WERI-Rb-1 (cell line): Measurements from ENCODE around the gene KSR2.

ENCODE experiments used
- DNase-seq: peaks from one replicate; pipeline ENCODE4 v3.0.0-alpha.2; 2020
- H3K27ac ChIP-seq: fragments of 250-450 bp; sonication (Bioruptor Pico); 2 replicates; pipeline ENCODE4 v1.5.1; 2020; ENCODE audit warnings: mild to moderate bottlenecking, moderate library complexity
- H3K27me3 ChIP-seq: fragments of 250-450 bp; sonication (Bioruptor Pico); 2 replicates; pipeline ENCODE4 v1.5.1; 2021; ENCODE audit warnings: mild to moderate bottlenecking, low read depth, moderate library complexity; ENCODE audit not compliant: insufficient read depth, severe bottlenecking
- H3K36me3 ChIP-seq: fragments of 250-450 bp; sonication (Bioruptor Pico); 2 replicates; pipeline ENCODE4 v1.5.1; 2020; ENCODE audit warnings: mild to moderate bottlenecking, moderate library complexity
- H3K4me3 ChIP-seq: 2 replicates; pipeline ENCODE4 v1.5.1; 2011; ENCODE audit warnings: low read depth, mild to moderate bottlenecking, control low read depth, low read length
- H3K9me3 ChIP-seq: fragments of 250-450 bp; sonication (Bioruptor Pico); 2 replicates; pipeline ENCODE4 v1.5.1; 2021; ENCODE audit warnings: mild to moderate bottlenecking, moderate library complexity; ENCODE audit not compliant: severe bottlenecking
- TF ChIP-seq, protein P1 (sequence below): IDR thresholded peaks from 2 replicates; pipeline ENCODE4 v1.5.1; 2011; ENCODE audit warnings: low read depth, mild to moderate bottlenecking, control low read depth, inconsistent platforms, low read length

The KSR2 gene

DNA sequence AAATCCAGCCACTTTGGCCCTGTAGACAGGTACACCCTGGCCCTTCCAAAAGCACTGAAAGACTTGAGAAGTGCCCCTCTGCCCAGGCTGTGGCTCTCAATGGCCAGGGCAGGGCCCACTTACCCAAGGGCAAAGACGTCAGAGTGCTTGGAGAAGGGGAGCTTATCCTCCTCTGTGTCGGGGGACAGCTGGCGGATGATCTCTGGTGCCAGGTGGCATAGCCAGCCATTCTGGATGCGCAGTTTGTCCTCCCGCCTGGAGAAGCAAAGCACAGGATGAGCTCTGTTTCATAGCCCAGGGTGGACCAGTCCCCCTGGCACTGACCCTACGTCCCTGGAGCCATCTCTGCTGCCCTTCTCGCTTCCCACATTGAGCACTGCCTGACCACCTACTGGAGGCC lies 492.4 kb downstream of the KSR2 start:
- peaks cover 2% of the 10 kb centered on the region for H3K9me3 ChIP-seq
- no peak for DNase-seq
- H3K4me3 ChIP-seq: no peak overlapping the region
- H3K27ac ChIP-seq: no peak overlapping the region
- no peaks in the 10 kb centered on the region for H3K36me3 ChIP-seq
- TF ChIP-seq, protein P1, sequence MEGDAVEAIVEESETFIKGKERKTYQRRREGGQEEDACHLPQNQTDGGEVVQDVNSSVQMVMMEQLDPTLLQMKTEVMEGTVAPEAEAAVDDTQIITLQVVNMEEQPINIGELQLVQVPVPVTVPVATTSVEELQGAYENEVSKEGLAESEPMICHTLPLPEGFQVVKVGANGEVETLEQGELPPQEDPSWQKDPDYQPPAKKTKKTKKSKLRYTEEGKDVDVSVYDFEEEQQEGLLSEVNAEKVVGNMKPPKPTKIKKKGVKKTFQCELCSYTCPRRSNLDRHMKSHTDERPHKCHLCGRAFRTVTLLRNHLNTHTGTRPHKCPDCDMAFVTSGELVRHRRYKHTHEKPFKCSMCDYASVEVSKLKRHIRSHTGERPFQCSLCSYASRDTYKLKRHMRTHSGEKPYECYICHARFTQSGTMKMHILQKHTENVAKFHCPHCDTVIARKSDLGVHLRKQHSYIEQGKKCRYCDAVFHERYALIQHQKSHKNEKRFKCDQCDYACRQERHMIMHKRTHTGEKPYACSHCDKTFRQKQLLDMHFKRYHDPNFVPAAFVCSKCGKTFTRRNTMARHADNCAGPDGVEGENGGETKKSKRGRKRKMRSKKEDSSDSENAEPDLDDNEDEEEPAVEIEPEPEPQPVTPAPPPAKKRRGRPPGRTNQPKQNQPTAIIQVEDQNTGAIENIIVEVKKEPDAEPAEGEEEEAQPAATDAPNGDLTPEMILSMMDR: no peak
- H3K27me3 ChIP-seq: no peaks in the 10 kb centered on the region

DNA sequence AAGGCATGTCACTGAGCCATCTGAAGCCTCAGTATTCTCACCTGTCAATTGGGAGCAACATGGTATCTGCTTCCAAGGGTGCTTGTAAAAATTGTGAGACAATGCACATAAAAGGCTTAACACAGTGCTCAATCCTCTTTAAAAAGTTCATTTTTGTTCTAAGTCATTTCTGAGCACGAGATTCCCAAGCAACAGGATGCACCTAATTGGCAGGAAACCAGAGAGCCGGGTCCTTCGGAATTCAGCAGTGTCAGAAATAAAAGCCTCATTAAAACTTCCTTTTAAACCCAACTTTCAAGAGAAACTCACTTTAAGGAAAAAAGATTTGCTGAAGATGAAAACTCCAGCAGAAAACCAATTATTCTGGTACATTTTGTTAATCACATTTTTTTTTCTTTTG lies 494.9 kb downstream of the KSR2 start:
- Histone ChIP-seq H3K9me3 (peaks cover 10% of the 10 kb centered on the region), H3K4me3 (no peak overlapping the region), H3K36me3 (no peaks in the 10 kb centered on the region), H3K27ac (no peak overlapping the region), H3K27me3 (no peaks in the 10 kb centered on the region)
- no peak for DNase-seq
- TF ChIP-seq, protein P1: no peak

DNA sequence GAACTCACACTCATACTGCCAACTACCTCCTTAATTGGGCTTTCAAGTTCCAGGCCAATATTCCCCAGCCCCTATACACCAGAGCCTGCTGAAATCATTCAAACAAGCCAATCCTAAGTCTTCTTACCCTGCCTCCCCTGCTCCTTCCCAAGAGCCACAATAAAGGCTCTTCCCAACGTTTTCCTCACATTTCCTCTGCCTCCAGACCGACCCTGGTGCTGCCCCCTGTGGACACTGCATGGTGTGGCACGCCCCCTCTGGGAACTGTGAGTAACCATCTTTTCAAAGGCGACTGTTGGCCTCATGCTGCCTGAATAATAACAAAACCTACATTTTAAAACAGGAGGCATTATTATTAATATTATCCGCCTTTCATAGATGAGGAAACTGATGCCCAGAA lies 495.8 kb downstream of the KSR2 start:
- TF ChIP-seq, protein P1: peak; percentile 77
- no peak overlapping the region for H3K27ac ChIP-seq
- peaks cover 10% of the 10 kb centered on the region for H3K9me3 ChIP-seq
- DNase-seq: peak; percentile 45
- H3K4me3 ChIP-seq: no peak overlapping the region
- no peaks in the 10 kb centered on the region for H3K36me3 ChIP-seq
- H3K27me3 ChIP-seq: no peaks in the 10 kb centered on the region

DNA sequence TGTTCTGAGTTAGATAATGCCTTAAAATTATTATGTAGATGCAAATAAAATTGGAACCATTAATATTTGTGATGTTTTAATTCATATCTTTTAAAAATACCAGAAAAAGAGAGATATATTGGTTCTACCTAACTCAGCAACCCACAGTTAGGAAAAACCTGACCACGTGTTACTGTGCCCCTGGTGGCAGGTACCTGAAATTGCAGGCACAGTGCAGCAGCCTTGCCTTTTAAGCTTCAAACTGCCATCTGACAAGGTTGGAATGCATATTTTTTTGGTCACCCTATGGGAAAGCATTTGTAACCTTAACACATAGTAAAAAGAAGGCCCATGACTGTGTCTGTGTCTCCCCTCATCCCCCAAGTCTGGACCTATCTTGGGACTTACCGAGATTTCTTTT lies 498.0 kb downstream of the KSR2 start:
- Histone ChIP-seq H3K36me3 (no peaks in the 10 kb centered on the region), H3K27me3 (no peaks in the 10 kb centered on the region), H3K9me3 (peaks cover 8% of the 10 kb centered on the region), H3K4me3 (no peak overlapping the region), H3K27ac (no peak overlapping the region)
- TF ChIP-seq, protein P1: peak; percentile 62
- DNase-seq: no peak

DNA sequence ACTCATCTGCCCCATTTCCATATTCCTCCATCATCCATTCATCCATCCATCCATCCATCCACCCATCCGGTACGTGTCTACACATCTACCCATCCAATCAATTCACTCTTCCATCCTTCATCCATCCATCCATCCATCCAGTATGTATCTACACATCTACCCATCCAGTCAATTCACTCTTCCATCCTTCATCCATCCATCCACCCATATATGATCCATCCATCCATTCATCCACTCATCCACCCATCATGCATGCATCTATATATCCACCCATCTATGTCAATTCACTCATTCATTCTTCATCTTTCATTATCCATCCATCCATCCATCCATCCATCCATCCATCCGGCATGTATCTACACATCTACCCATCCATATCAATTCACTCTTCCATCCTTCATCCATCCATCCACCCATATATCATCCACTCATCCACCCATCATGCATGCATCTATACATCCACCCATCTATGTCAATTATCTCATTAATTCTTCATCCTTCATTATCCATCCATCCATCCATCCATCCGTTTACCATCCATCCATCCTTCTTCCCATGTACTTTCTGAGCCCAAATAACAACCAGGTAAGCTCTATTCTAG lies 498.8 kb downstream of the KSR2 start:
- H3K4me3 ChIP-seq: no peak overlapping the region
- TF ChIP-seq, protein P1: no peak
- DNase-seq: no peak

DNA sequence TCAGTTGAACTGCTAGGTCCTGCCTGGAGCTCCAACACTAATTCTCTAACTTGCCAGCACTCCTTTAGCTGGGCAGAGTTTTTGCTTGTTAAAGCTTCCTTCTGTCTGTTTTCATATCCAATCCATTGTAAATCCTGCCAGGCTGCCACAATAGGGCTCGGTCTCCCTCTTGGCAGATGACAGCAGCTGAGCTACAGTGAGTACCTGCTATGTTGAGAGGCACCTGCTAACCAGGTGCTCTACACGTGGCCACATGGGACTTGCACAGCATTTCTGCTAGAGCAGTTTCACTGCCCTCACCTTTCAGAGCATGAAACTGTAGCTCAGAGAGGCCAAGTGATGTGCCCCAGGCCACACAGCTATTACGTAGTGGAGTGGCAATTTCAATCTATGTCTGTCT lies 500.8 kb downstream of the KSR2 start:
- peaks cover 8% of the 10 kb centered on the region for H3K9me3 ChIP-seq
- DNase-seq: no peak
- TF ChIP-seq, protein P1: no peak
- H3K36me3 ChIP-seq: no peaks in the 10 kb centered on the region
- no peaks in the 10 kb centered on the region for H3K27me3 ChIP-seq
- H3K27ac ChIP-seq: no peak overlapping the region
- no peak overlapping the region for H3K4me3 ChIP-seq

More for the DNA sequence above, 498.8 kb downstream of the KSR2 start:
- H3K27ac ChIP-seq: no peak overlapping the region
- no peaks in the 10 kb centered on the region for H3K27me3 ChIP-seq
- no peaks in the 10 kb centered on the region for H3K36me3 ChIP-seq
- peaks cover 8% of the 10 kb centered on the region for H3K9me3 ChIP-seq
